HG03432 (cell line): ENCODE results near the gene HABP4.

Source experiments
- ATAC-seq: cut with Tn5 transposase; IDR thresholded peaks from one replicate; pipeline ENCODE4 v1.9.1; 2021; ENCODE audit warnings: mild to moderate bottlenecking, moderate library complexity; ENCODE audit not compliant: unreplicated experiment

HABP4 gene

DNA sequence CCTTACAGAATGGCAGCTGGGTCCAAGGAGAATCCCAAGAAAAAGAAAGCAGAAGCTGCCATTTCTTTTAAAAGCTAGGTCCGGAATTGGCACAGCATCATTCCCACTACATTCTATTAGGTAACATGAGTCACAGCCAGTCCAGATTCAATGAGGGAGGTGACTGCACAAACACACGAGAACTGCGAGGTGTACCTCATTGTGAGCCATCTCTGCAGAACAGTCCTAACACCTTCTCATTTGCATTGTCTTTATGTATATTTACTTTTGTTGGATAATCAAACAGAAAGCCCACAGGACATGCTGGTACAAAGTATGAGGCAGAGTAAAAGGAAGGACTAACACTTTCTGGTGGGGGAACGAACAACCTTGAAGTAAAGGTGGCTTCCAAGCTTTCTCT, 14.6 kb upstream of the HABP4 start:
- ATAC-seq, result no peak

GRCh38 chr9:96436063-96436455, 13.9 kb upstream of the HABP4 start:
- ATAC-seq, result no peak

DNA sequence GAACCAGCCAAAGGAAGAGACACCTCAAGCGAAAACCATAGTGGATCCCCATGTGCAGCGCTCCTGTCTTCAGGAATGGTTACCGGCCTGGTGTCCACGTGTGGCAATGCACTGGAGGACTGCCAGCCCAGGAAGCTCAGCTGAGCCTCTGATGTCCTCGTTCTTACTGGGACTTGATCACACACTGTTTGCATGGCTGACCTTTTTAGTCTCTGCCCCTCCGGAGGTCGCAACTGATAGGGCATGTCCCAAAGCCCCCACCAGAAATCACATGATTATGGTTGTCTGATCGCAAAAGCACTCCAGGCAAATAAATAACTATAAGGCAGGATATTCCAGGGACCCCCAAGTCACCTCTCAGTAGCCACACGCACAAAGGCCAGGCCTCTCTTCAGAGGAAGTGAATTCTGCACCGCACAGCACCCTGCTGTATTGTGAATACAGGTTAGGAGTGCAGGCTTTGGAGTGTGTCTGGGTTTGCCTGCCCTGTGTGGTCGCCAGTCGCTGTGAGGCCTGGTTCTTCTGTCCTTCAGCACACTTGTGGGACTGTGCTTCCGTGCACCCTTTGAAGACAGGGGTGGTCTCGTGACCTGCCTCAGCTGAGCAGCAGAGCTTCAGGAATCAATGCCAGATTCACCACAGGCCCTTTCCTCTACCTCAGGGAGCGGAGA, 13.4 kb upstream of the HABP4 start:
- no peak for ATAC-seq

DNA sequence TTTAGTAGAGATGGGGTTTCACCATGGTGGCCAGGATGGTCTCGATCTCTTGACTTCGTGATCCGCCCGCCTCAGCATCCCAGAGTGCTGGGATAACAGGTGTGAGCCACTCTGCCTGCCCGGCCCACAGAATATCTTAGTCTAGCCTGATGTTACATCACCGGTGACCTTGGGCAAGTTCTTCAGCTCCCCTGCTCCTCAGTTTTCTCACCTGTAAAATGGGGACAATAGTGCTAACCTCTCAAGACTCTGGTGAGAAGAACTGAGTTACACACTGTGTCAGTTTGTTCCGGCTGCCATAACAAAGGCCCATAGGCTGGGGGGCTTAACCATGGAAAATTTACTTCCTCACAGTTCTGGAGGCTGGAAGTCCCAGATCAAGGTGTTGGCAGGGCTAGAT, 12.5 kb upstream of the HABP4 start:
- ATAC-seq, result no peak

- no peak for ATAC-seq
These were observed 9.2 kb upstream of the HABP4 start for GRCh38 chr9:96440671-96441199.

- ATAC-seq, result no peak
These were observed 8.0 kb upstream of the HABP4 start for GRCh38 chr9:96441798-96442445.

DNA sequence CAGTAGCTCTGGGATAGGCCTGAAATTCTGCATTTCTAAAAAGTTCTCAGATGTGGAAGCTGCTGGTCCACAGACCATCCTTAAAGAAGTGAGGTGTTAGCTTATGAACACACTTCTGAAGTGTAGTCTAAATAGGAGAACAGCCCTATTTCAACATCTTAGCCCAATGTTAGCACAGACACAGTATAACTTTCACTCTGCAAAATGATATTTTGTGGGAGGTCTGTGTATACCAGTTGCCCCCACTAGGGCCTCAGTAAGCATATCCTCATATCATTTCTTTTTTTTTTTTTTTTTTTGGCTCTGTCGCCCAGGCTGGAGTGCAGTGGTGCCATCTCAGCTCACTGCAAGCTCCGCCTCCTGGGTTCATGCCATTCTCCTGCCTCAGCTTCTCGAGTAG, 7.5 kb upstream of the HABP4 start:
- ATAC-seq, result no peak

DNA sequence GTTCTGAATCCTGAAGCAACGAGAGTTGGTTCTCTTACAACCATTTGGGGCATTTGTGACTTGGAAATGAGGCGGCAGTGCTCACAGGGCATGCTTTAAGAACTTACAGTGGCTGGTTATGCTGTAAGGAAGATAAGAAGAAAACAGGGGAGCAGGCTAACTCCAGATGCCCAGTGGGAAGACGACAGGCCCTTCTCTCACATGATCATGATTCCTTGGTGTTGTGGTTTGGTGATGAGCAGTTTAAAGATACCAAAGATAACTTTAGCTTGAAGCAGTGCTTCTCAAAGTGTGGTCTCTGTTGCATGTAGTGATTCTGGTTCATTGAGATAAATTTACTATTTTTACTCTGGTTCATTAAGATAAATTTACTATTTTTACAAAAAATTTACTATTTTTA, 2.6 kb upstream of the HABP4 start:
- ATAC-seq, result no peak

- no peak for ATAC-seq
These were observed 1.3 kb upstream of the HABP4 start for GRCh38 chr9:96448546-96449170.

GRCh38 chr9:96449523-96449844, 485 bp upstream of the HABP4 start:
- ATAC-seq, result peak; percentile 26

- peak; percentile 6 for ATAC-seq
These were observed 902 bp downstream of the HABP4 start for GRCh38 chr9:96450613-96451528.

GRCh38 chr9:96453625-96454024, 3.7 kb downstream of the HABP4 start:
- no peak for ATAC-seq

DNA sequence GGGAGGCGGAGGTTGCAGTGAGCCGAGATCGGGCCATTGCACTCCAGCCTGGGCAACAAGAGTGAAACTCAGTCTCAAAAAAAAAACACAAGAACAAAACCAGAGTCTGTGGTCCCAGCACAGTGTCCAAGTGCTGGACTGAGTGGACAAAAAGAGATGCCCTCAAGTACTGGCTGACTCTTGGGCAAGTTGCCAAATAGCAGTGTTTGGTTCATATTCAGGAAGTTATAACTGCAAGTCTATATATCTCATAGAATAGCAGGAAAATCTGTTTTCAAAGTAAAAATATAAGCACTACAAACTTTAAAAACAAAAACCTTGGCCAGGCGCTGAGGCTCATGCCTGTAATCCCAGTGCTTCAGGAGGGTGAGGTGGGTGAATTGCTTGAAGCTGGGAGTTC, 7.3 kb downstream of the HABP4 start:
- ATAC-seq, result no peak

- ATAC-seq, result no peak
These were observed 8.3 kb downstream of the HABP4 start for GRCh38 chr9:96458226-96458625.

DNA sequence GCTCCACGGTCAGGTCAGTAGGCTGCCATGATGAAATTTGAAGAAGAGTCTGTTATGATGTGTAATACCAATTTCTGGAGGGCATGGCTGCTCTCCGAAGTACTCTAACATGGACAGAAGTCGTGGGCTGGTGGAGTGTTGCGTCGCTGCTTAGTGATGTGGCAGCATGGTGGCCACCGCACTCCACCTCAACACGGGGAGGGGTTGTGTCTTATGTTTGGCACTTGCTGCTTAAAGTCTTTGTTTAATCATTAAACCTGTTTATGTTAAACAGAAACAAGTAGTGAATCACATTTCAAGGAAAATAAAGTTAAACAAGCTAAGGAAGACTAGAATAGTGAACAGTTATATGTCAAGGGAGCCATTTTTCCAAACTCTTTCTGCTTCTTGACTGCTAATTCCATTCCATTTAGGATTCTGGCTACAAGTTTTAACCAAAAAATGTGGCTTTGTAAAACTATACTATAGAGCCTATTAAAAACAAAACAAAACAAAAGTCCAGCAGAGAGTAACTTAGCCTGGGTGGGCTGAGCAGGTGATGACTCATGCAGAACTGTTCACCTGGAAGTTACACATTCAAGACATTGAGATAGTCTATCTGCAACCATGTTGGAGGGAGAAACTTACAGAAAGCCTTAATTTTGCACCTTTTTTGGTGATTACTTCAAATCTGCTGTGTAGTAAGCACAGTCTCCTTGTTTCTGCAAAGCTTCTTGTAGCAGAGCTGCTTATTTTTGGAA, 9.5 kb downstream of the HABP4 start:
- no peak for ATAC-seq

GRCh38 chr9:96460470-96460869, 10.5 kb downstream of the HABP4 start:
- no peak for ATAC-seq

- ATAC-seq, result no peak
These were observed 10.9 kb downstream of the HABP4 start for GRCh38 chr9:96460882-96461281.

GRCh38 chr9:96461336-96461735, 11.4 kb downstream of the HABP4 start:
- ATAC-seq, result no peak

DNA sequence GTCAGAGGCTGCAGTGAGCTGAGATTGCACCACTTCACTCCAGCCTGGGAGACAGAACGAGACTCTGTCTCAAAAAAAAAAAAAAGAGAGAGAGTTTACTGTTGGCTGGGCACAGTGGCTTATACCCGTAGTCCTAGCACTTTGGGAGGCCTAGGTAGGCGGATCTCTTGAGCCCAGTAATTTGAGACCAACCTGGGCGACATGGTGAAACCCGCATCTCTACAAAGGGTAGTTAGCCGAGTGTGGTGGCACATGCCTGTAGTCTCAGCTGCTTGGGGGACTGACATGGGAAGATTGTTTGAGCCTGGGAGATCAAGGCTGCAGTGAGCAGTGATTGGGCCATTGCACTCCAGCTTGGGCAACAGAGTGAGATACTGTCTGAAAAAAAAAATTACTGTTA, 12.6 kb downstream of the HABP4 start:
- ATAC-seq, result no peak

DNA sequence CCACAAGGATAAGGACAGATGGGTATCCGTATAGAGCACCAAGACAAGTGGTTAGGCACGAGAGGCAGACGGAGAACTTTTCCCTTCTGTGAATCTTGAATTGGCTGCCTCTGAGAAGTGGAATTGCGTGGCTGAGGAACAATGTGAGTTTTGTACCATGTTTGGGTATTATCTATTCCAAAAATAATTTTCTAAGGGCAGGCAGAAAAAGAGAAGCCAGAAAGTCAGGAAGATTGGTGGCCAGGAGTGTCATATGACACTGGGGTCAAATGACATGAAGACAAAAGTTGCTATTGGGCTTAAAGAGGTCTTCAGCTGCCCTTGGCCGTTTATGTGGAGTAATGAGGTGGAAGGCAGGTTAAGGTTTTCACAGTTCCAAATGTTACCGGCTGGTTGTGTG, 14.5 kb downstream of the HABP4 start:
- no peak for ATAC-seq

DNA sequence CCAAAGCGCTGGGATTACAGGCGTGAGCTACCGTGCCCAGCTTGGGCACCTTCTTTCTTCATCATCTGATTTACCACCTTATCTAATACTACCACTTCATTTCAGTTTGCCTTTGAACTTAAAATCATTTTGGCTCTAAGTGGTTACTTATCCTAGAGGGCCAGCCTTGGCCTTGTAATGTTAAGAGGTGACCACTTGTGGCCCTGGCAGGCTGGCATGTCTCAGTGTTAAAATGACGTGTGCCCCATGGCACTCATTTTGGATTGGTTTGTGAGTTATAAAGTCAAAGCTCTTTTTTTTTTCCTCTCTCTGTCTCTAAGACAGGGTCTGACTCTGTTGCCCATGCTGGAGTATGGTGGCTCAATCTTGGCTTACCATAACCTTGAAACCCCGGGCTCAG, 17.8 kb downstream of the HABP4 start:
- ATAC-seq, result no peak
